ENCODE results near the gene SLAMF9. TPM values are rescaled to one million over a fixed set of nuclear protein-coding genes. Genes with fewer than 3 reads are reported as not detected.

The SLAMF9 gene
- total and polyA plus RNA-seq, 11 donors: 0.24 to 0.88 TPM; not detected in 9

- Histone ChIP-seq H3K4me1 (peaks cover 0 to 5% (median 0%) of the 10 kb centered on the region in 12 donors), H3K36me3 (no peaks in the 10 kb centered on the region), H3K4me3 (no peak overlapping the region), H3K27ac (no peak overlapping the region), H3K9me3 (no peaks in the 10 kb centered on the region), H3K27me3 (peaks cover 0 to 20% (median 0%) of the 10 kb centered on the region in 9 donors)
- intact Hi-C loops (cut with DNase I): no loop called here
- no peak for ATAC-seq
- 70 to 82% (median 75%) methylated on average over 2 of the region's 2 CpGs for WGBS, 4 donors
- TF ChIP-seq POLR2A (IDR thresholded peaks at IDR 0.05): no peak
- TF ChIP-seq, protein P1, sequence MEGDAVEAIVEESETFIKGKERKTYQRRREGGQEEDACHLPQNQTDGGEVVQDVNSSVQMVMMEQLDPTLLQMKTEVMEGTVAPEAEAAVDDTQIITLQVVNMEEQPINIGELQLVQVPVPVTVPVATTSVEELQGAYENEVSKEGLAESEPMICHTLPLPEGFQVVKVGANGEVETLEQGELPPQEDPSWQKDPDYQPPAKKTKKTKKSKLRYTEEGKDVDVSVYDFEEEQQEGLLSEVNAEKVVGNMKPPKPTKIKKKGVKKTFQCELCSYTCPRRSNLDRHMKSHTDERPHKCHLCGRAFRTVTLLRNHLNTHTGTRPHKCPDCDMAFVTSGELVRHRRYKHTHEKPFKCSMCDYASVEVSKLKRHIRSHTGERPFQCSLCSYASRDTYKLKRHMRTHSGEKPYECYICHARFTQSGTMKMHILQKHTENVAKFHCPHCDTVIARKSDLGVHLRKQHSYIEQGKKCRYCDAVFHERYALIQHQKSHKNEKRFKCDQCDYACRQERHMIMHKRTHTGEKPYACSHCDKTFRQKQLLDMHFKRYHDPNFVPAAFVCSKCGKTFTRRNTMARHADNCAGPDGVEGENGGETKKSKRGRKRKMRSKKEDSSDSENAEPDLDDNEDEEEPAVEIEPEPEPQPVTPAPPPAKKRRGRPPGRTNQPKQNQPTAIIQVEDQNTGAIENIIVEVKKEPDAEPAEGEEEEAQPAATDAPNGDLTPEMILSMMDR (IDR thresholded peaks at IDR 0.05): no peak
- DNase-seq: no peak
Measured at GRCh38 chr1:159965263-159965662, 11.2 kb upstream of the SLAMF9 start.

DNA sequence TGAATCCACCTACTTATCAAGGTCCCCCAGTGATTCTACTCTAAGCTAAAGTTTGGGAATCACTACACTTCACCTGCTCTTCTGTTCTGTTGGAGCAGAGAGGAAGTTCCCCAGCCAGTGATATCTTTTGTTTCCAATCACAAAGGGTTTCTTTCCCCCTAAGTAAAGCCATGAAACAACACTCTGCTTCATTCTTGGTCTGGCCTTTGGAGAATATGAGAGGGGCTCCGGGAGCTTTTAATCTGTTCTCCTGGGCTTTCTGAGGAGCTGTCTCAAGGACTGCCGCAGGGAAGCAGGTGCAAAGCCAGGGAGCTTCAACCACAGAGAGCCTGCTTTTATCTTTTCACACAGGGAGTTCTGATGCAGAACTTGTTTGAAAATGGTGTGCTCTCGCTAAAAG is 10.1 kb upstream of the SLAMF9 start:
- TF ChIP-seq POLR2A (IDR thresholded peaks at IDR 0.05): no peak
- TF ChIP-seq, protein P1 (IDR thresholded peaks at IDR 0.05): no peak
- H3K36me3 ChIP-seq: no peaks in the 10 kb centered on the region
- H3K4me3 ChIP-seq: no peak overlapping the region
- intact Hi-C loops (cut with DNase I): no loop called here
- DNase-seq: no peak
- peaks cover 0 to 5% (median 0%) of the 10 kb centered on the region in 12 donors for H3K4me1 ChIP-seq
- no peak for ATAC-seq
- 65 to 77% (median 70%) methylated on average over 3 of the region's 3 CpGs for WGBS, 4 donors
- H3K27me3 ChIP-seq: peaks cover 0 to 19% (median 0%) of the 10 kb centered on the region in 9 donors
- no peaks in the 10 kb centered on the region for H3K9me3 ChIP-seq
- no peak overlapping the region for H3K27ac ChIP-seq

GRCh38 chr1:159962176-159962575 is 8.1 kb upstream of the SLAMF9 start:
- Histone ChIP-seq H3K4me1 (no peaks in the 10 kb centered on the region), H3K4me3 (peak overlapping the region in 1 of 12 donors; percentile 34), H3K9me3 (no peaks in the 10 kb centered on the region), H3K27me3 (peaks cover 0 to 12% (median 0%) of the 10 kb centered on the region in 9 donors), H3K36me3 (no peaks in the 10 kb centered on the region), H3K27ac (no peak overlapping the region)
- intact Hi-C loops (cut with DNase I): no loop called here
- WGBS, 4 donors: 88 to 92% (median 92%) methylated on average over 11 of the region's 11 CpGs
- no peak for ATAC-seq
- DNase-seq: no peak
- TF ChIP-seq, protein P1 (IDR thresholded peaks at IDR 0.05): no peak
- TF ChIP-seq POLR2A (IDR thresholded peaks at IDR 0.05): no peak

DNA sequence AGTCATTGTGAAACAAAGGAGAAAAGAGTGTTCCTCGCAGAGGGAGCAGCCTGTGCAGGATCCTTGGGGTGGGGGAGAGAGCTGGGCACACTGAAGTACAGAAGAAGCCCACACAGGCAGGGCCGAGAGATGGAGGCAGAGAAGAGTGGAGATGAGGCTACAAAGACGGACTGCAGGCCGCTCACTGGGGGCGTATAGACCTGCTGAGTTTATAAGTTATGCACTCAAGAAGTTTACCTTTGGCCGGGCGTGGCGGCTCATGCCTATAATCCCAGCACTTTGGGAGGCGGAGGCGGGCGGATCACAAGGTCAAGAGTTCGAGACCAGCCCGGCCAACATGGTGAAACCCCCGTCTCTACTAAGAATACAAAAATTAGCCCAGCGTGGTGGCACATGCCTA is 7.6 kb upstream of the SLAMF9 start:
- DNase-seq: no peak
- Histone ChIP-seq H3K4me3 (peak overlapping the region in 4 of 12 donors; percentile 2 to 39 (median 29)), H3K27ac (no peak overlapping the region), H3K36me3 (no peaks in the 10 kb centered on the region), H3K4me1 (no peaks in the 10 kb centered on the region), H3K27me3 (peaks cover 0 to 9% (median 0%) of the 10 kb centered on the region in 9 donors), H3K9me3 (no peaks in the 10 kb centered on the region)
- TF ChIP-seq, protein P1 (IDR thresholded peaks at IDR 0.05): no peak
- no peak for TF ChIP-seq POLR2A (IDR thresholded peaks at IDR 0.05)
- WGBS, 4 donors: 87 to 93% (median 89%) methylated on average over 15 of the region's 15 CpGs
- intact Hi-C loops (cut with DNase I): no loop called here
- no peak for ATAC-seq
